Fibroblast of lung (primary cell): ENCODE data around the gene LSAMP. TPM values are rescaled to one million over a fixed set of nuclear protein-coding genes. Genes with fewer than 3 reads are reported as not detected.
"Not testable (repeated sequence)": the region's sequence is repeated elsewhere in the genome, so short reads cannot be mapped to it uniquely, and the experiment has no call there.

Experiments used
- DNase-seq, 2 donors: peaks; one replicate each; pipeline versions ENCODE4 v3.0.0 to v3.0.0-alpha.2; 2010; ENCODE audit warnings: low read depth in 2 of 2
- H2AFZ ChIP-seq: 2 replicates; pipeline ENCODE4 v1.5.1; 2012; ENCODE audit warnings: low read length, control low read depth, inconsistent platforms
- H3K27ac ChIP-seq: 2 replicates; pipeline ENCODE4 v1.5.1; 2011; ENCODE audit warnings: low read length, control low read depth; ENCODE audit not compliant: insufficient read depth
- H3K27me3 ChIP-seq: 2 replicates; pipeline ENCODE4 v1.5.1; 2011; ENCODE audit warnings: mild to moderate bottlenecking, low read length; ENCODE audit not compliant: control insufficient read depth, insufficient read depth
- H3K36me3 ChIP-seq: 2 replicates; pipeline ENCODE4 v1.5.1; 2011; ENCODE audit warnings: low read length; ENCODE audit not compliant: control insufficient read depth, insufficient read depth
- H3K4me1 ChIP-seq: 2 replicates; pipeline ENCODE4 v1.5.1; 2011; ENCODE audit warnings: low read length; ENCODE audit not compliant: control insufficient read depth, insufficient read depth; ENCODE audit errors: extremely low read depth
- H3K4me2 ChIP-seq: 2 replicates; pipeline ENCODE4 v1.5.1; 2011; ENCODE audit warnings: low read length, control low read depth; ENCODE audit not compliant: insufficient read depth; ENCODE audit errors: extremely low read depth
- H3K4me3 ChIP-seq, 4 experiments: fragments of 200-600 bp in 1 of 4; sonication (generic) in 1 of 4; replicated peaks in 1 of 4; 2 replicates each; pipeline ENCODE4 v1.5.1; 2011 to 2016; ENCODE audit warnings: low read length in 4 of 4, low read depth in 3 of 4, mild to moderate bottlenecking in 3 of 4, control low read depth in 2 of 4, inconsistent platforms in 1 of 4, mixed read lengths in 1 of 4; ENCODE audit not compliant: insufficient read depth in 1 of 4; ENCODE audit errors: control extremely low read depth in 1 of 4
- H3K79me2 ChIP-seq: 2 replicates; pipeline ENCODE4 v1.5.1; 2012; ENCODE audit warnings: mild to moderate bottlenecking, low read length, inconsistent platforms; ENCODE audit not compliant: control insufficient read depth, insufficient read depth
- H3K9ac ChIP-seq: 2 replicates; pipeline ENCODE4 v1.5.1; 2011; ENCODE audit warnings: mild to moderate bottlenecking, low read length, control low read depth; ENCODE audit not compliant: insufficient read depth
- H3K9me3 ChIP-seq: 2 replicates; pipeline ENCODE4 v1.5.1; 2012; ENCODE audit warnings: low read depth, low read length; ENCODE audit not compliant: control insufficient read depth, insufficient read depth
- H4K20me1 ChIP-seq: 2 replicates; pipeline ENCODE4 v1.5.1; 2011; ENCODE audit warnings: low read length; ENCODE audit not compliant: control insufficient read depth, insufficient read depth; ENCODE audit errors: extremely low read depth
- EZH2 ChIP-seq: IDR thresholded peaks from 2 replicates; pipeline ENCODE4 v1.5.1; 2012; ENCODE audit warnings: low read length, control low read depth, mild to moderate bottlenecking; ENCODE audit errors: missing control alignments
- polyA plus RNA-seq, 2 donors: library from polyadenylated mRNA; depleted of rRNA in 1 of 2; stranded (reverse) in 1 of 2; unstranded in 1 of 2; fragments of >200 nt; gene quantifications; 2 replicates each; pipeline ENCODE4 v1.2.1, GENCODE V29; 2011 to 2012; ENCODE audit warnings: missing spikeins in 1 of 2
- total RNA-seq: library from RNA; depleted of rRNA; stranded (reverse); fragments of >200 nt; gene quantifications from 2 replicates; pipeline ENCODE4 v1.2.1, GENCODE V29; 2014
- TF ChIP-seq, protein P1 (sequence below), 2 donors: IDR thresholded peaks in 1 of 2; conservative IDR thresholded peaks in 1 of 2; 1 replicate in 1 of 2; 2 replicates in 1 of 2; pipeline ENCODE4 v1.5.1; 2011 to 2012; ENCODE audit warnings: low read length in 2 of 2, control low read depth in 1 of 2, inconsistent platforms in 1 of 2, low read depth in 1 of 2, mild to moderate bottlenecking in 1 of 2

Gene LSAMP
- total and polyA plus RNA-seq, 2 donors (not counting 1 experiment from before 2014, with no cell fraction given), result 4.8 to 5.9 TPM

DNA sequence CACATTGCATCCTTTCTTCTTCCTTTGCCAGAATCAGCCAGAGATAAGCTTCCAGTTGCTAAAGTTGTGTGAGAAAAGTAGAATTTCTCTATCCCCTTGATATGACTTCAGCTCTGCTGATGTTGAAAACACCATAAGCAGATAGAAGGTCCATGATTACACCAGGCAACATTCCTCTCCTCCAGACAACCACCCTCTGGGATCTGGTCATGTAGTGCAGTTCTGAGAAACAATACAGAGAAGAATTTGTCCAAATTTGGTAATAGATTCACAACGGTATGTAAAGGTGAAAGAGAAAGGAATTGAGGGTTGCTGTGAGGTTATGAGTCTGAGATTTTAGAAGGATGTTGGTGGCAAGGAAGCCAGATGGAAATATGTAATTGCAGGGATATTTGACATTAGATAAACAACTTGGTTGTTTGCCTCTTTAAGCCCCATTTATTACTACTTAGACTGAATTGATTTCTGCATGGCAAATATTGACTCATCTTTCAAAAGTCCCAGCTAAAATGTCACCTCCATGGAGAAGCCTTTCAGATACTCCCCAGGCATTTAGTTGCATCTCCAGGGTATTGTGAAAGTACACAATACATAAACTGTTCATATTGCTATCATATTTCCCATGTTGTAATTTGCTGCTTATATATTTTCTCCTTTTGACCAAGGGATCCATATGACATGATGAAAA, 687.1 kb downstream of the LSAMP start:
- no peaks in the 10 kb centered on the region for H3K9me3 ChIP-seq
- TF ChIP-seq EZH2, result no peak
- TF ChIP-seq, protein P1, sequence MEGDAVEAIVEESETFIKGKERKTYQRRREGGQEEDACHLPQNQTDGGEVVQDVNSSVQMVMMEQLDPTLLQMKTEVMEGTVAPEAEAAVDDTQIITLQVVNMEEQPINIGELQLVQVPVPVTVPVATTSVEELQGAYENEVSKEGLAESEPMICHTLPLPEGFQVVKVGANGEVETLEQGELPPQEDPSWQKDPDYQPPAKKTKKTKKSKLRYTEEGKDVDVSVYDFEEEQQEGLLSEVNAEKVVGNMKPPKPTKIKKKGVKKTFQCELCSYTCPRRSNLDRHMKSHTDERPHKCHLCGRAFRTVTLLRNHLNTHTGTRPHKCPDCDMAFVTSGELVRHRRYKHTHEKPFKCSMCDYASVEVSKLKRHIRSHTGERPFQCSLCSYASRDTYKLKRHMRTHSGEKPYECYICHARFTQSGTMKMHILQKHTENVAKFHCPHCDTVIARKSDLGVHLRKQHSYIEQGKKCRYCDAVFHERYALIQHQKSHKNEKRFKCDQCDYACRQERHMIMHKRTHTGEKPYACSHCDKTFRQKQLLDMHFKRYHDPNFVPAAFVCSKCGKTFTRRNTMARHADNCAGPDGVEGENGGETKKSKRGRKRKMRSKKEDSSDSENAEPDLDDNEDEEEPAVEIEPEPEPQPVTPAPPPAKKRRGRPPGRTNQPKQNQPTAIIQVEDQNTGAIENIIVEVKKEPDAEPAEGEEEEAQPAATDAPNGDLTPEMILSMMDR (conservative IDR thresholded peaks at IDR 0.05 in 1 of 2, IDR thresholded peaks at IDR 0.05 in 1 of 2; ENCODE audit: low read depth in 1 of 2, low read length in 2 of 2), result no peak
- no peak overlapping the region for H3K4me3 ChIP-seq
- no peak overlapping the region for H3K9ac ChIP-seq
- no peaks in the 10 kb centered on the region for H4K20me1 ChIP-seq
- DNase-seq, result peak in 1 of 2 donors; percentile 47
- H3K4me2 ChIP-seq, result no peak overlapping the region
- H3K79me2 ChIP-seq, result no peaks in the 10 kb centered on the region
- H3K27me3 ChIP-seq, result no peaks in the 10 kb centered on the region
- H3K4me1 ChIP-seq, result no peaks in the 10 kb centered on the region
- H3K36me3 ChIP-seq, result no peaks in the 10 kb centered on the region
- no peak overlapping the region for H3K27ac ChIP-seq
- no peak overlapping the region for H2AFZ ChIP-seq

DNA sequence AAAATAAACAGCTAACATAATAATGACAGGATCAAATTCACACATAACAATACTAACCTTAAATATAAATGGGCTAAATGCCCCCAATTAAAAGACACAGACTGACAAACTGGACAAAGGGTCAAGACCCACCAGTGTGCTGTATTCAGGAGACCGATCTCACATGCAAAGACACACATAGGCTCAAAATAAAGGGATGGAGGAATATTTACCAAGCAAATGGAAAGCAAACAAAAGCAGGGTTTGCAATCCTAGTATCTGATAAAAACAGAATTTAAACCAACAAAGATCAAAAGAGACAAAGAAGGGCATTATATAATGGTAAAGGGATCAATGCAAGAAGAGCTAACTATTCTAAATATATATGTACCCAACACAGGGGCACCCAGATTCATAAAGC, 692.3 kb downstream of the LSAMP start:
- not testable (repeated sequence) for H2AFZ ChIP-seq, H3K36me3 ChIP-seq, H4K20me1 ChIP-seq, H3K9me3 ChIP-seq, H3K27me3 ChIP-seq, H3K4me3 ChIP-seq, H3K27ac ChIP-seq, H3K79me2 ChIP-seq, H3K4me1 ChIP-seq, H3K9ac ChIP-seq, H3K4me2 ChIP-seq, DNase-seq
